Neural crest cell (in vitro differentiated cells): ENCODE results near the gene MED23. TPM values are rescaled to one million over a fixed set of nuclear protein-coding genes. Genes with fewer than 3 reads are reported as not detected.

Experiments used
- DNase-seq: peaks from one replicate; pipeline ENCODE4 v3.0.0; 2021; ENCODE audit warnings: low read depth, mixed read lengths, low spot score
- H3K27ac Mint-ChIP-seq: one replicate; pipeline ENCODE4 v1.8.0; 2021; ENCODE audit warnings: mild to moderate bottlenecking, mixed read lengths; ENCODE audit not compliant: unreplicated experiment
- H3K27me3 Mint-ChIP-seq: 2 replicates; pipeline ENCODE4 v1.8.0; 2021; ENCODE audit warnings: low read depth, mild to moderate bottlenecking, mixed read lengths
- H3K36me3 Mint-ChIP-seq: 2 replicates; pipeline ENCODE4 v1.8.0; 2021; ENCODE audit warnings: low read depth, mild to moderate bottlenecking, mixed read lengths
- H3K4me1 Mint-ChIP-seq: 2 replicates; pipeline ENCODE4 v1.8.0; 2021; ENCODE audit warnings: mixed read lengths
- H3K4me3 Mint-ChIP-seq: one replicate; pipeline ENCODE4 v1.8.0; 2021; ENCODE audit warnings: mild to moderate bottlenecking, mixed read lengths
- H3K9me3 Mint-ChIP-seq: 2 replicates; pipeline ENCODE4 v1.8.0; 2021; ENCODE audit warnings: mixed read lengths
- CTCF ChIP-seq: fragments of 200-600 bp; sonication (generic); conservative IDR thresholded peaks from 2 replicates; pipeline ENCODE4 v1.5.0; 2021; ENCODE audit warnings: antibody characterized with exemption, mild to moderate bottlenecking
- total RNA-seq: library from RNA; stranded (reverse); gene quantifications from 2 replicates; pipeline ENCODE4 v1.2.1, GENCODE V29; 2021

MED23 gene
- total RNA-seq, 1 donor from 2014 or later = 30.0 TPM

GRCh38 chr6:131640100-131640499 is 12.1 kb upstream of the MED23 start:
- H3K4me1 Mint-ChIP-seq = no peaks in the 10 kb centered on the region
- H3K27ac Mint-ChIP-seq = no peak overlapping the region
- H3K4me3 Mint-ChIP-seq = no peak overlapping the region
- TF ChIP-seq CTCF = no peak
- DNase-seq = no peak
- H3K27me3 Mint-ChIP-seq = peaks cover 4% of the 10 kb centered on the region
- no peaks in the 10 kb centered on the region for H3K36me3 Mint-ChIP-seq
- no peaks in the 10 kb centered on the region for H3K9me3 Mint-ChIP-seq

DNA sequence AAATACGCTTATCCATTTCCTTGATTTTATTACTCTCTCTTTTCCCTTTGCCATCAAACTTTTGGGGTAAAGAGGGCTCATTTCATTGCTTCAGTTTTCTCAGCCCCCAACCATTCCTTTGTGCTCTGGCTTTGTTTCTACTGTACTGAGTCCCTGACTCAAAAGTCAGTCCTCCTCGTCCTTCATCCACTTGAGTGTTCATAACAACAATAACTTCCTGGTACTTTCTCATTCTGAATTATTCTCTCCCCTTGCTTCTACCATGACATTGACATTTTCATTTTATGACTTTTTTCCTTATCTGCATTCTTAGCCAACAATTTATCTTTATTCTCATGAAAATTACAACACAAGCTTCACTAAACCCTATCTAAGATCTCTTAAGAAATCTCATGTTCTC is 10.0 kb upstream of the MED23 start:
- Mint-ChIP-seq H3K4me1 (no peaks in the 10 kb centered on the region), H3K27ac (no peak overlapping the region), H3K36me3 (no peaks in the 10 kb centered on the region), H3K27me3 (peaks cover 4% of the 10 kb centered on the region), H3K4me3 (no peak overlapping the region), H3K9me3 (no peaks in the 10 kb centered on the region)
- no peak for TF ChIP-seq CTCF
- no peak for DNase-seq

- no peak within 1 kb of the TSS for H3K4me3 Mint-ChIP-seq
- no peak for DNase-seq
- no peaks in the 10 kb centered on the region for H3K9me3 Mint-ChIP-seq
- H3K4me1 Mint-ChIP-seq = no peaks in the 10 kb centered on the region
- H3K27me3 Mint-ChIP-seq = peaks cover 4% of the 10 kb centered on the region
- no peaks in the 10 kb centered on the region for H3K36me3 Mint-ChIP-seq
- TF ChIP-seq CTCF = no peak
- no peak within 1 kb of the TSS for H3K27ac Mint-ChIP-seq
Observed at GRCh38 chr6:131636880-131637792, 9.1 kb upstream of the MED23 start, which contains the start of gene ENPP3. Gene ENPP3, plus strand, starts transcription at chr6:131637302. Its CDS starts 83 bp downstream, at chr6:131637385.

DNA sequence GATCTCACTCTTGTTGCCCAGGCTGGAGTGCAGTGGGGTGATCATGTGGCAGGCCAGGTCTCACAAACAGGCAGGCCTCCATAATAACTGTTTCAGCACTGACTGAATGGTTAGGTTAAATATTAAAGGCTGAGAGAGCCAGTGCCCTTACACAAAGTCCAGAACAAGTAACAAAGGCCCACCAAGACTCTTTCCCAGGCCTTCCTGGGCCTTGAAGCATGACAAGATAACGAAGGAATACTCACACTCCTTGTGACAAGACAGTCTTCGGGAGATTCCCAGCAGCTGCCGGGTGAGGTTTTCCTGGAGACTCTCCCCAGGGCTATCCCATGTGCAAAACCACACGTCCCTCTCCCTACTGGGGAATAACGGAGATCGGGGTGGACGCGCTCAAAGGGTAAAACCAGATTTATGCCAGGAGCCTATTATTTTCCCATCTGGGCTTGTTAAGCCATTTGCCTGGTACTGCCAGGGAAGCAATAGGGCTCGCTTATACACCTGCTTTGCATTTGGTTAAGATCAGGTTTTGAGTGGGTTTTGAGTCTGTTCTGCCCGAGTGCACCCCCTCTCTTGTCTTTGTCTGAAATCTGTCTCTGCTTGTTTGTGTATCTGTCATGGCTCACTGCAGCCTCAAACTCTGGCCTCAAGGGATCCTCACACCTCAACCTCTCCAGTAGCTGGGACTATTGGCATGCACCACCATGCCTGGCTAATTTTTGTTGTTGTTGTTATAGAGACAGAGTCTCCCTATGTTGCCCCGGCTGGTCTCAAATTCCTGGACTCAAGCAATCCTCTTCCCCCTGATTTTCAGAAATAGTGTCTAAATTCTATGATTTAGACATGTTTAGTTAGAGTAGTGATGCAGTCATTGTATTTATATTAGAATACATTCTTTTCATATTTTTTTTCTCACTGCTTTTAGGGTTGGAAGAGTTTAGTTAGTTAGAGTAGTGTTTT is 7.6 kb upstream of the MED23 start:
- Mint-ChIP-seq H3K27ac (no peak overlapping the region), H3K4me1 (peaks cover 4% of the 10 kb centered on the region), H3K4me3 (no peak overlapping the region), H3K36me3 (no peaks in the 10 kb centered on the region), H3K9me3 (no peaks in the 10 kb centered on the region), H3K27me3 (peaks cover 6% of the 10 kb centered on the region)
- no peak for TF ChIP-seq CTCF
- no peak for DNase-seq

DNA sequence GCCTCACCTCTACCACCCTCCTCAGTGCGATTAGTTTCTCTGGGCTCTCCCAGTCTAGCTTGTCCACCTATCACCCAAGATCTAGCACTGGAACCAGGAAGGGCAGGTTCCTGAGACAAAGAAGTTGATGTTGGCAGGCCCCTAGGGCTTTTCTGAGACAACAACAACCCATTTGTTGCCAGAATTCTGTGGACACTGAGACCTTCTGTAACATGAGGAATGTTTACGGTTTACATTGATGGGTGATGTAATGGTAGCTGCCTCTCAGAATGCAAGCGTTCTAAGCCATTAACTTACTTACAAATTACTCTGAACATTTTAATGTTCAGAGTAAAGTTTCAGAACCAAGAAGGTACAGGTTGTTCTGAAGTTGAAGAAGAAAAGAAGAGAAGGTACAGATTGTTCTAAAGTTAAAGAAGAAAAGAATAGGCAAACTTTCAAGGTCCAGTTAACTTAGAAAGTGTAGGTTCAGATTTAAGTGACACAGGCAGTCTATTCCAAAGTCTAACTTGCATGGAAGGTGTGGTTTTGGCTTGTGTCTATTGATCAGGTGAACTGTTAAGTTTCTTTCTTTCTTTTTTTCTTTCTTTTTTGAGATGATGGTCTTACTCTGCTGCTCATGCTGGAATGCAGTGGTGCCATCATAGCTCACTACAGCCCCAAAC is 3.7 kb upstream of the MED23 start:
- Mint-ChIP-seq H3K27me3 (peaks cover 4% of the 10 kb centered on the region), H3K4me1 (peaks cover 25% of the 10 kb centered on the region), H3K9me3 (no peaks in the 10 kb centered on the region)

More for the DNA sequence above, 3.7 kb upstream of the MED23 start:
- TF ChIP-seq CTCF = no peak
- no peak overlapping the region for H3K4me3 Mint-ChIP-seq
- DNase-seq = no peak
- no peaks in the 10 kb centered on the region for H3K36me3 Mint-ChIP-seq
- no peak overlapping the region for H3K27ac Mint-ChIP-seq
